ENCODE results near the gene MYOD1. TPM values are rescaled to one million over a fixed set of nuclear protein-coding genes. Genes with fewer than 3 reads are reported as not detected.
A peak's percentile ranks its signal among the peaks of the same experiment; 100 is the strongest.

Gene MYOD1
- not detected for total RNA-seq
- polyA plus RNA-seq (ENCODE audit: insufficient read length in 2 of 2), result under 1 TPM in 1 of 2 donors, not detected in 1; 0.12 TPM
- long read RNA-seq, donor 1, result 0 reads
- long read RNA-seq, donor 2, result 0 reads
- long read RNA-seq, donor 3, result 0 reads
- long read RNA-seq, donor 4, result 0 reads

- no peaks in the 10 kb centered on the region for H3K9me3 ChIP-seq (ENCODE audit: control insufficient read depth, insufficient read depth, low read length)
- no peak within 1 kb of the TSS for H3K27ac ChIP-seq (ENCODE audit: low read depth, low read length)
- H3K27me3 ChIP-seq (ENCODE audit: control insufficient read depth, insufficient read depth, low read length), result peaks cover 91% of the 10 kb centered on the region
- peaks cover 33% of the 10 kb centered on the region for H3K4me1 ChIP-seq (ENCODE audit: control insufficient read depth, insufficient read depth, low read length)
- peak in 1 of 6 donors; percentile 24 for DNase-seq (ENCODE audit: low read depth in 4 of 6, low spot score in 6 of 6)
- no peaks in the 10 kb centered on the region for H3K36me3 ChIP-seq (ENCODE audit: control insufficient read depth, insufficient read depth, low read length)
- WGBS (ENCODE audit: insufficient coverage), result 1% methylated on average over 58 of the region's 68 CpGs
- no peak within 1 kb of the TSS for H3K4me3 ChIP-seq (ENCODE audit: low read depth, low read length)
These were observed at the start of gene MYOD1 for GRCh38 chr11:17719028-17719937. Gene MYOD1, plus strand, starts transcription at chr11:17719571. Its CDS starts 212 bp downstream, at chr11:17719783.

DNA sequence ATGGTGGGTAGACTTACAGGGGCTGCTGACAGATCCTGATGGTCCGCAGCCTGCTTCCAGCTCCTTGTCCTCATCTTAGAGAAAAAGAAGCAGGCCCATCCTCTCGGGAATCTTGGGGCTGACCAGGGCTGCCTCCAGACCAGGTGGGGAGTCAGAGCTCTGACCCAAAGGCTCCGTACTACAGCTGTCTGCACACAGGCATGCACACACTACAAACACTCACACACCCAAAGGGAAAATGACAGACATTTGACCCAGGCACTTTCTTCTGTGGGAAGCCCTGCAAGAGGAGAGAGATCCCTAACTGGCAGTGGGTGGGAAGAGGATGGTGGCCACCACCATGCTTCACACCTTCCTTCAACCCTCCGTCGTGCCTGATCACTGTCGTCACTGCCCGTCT is 46.9 kb upstream of the MYOD1 start:
- H3K4me3 ChIP-seq (ENCODE audit: low read depth, low read length), result no peak overlapping the region

DNA sequence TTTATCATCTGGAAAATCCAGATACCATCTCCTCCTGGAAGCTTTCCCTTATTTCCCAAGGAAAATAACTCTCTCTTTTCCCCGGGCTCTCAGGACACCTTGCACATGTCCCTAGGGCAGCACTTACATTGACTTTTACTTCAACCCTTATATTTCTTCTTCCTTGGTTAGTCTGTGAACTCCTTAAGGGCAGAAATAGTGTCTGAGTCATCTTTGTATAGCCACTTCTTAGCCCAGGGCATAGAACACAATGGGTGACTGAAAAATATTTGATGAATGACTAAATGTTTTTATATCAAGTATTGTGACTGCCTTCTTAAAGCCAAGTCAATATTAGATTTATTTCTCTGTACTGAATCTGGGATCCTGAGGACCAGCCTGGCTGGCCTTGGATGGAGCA is 45.4 kb upstream of the MYOD1 start:
- H3K27ac ChIP-seq (ENCODE audit: low read depth, low read length), result no peak overlapping the region
- no peak overlapping the region for H3K4me3 ChIP-seq (ENCODE audit: low read depth, low read length)
- no peaks in the 10 kb centered on the region for H3K36me3 ChIP-seq (ENCODE audit: control insufficient read depth, insufficient read depth, low read length)
- H3K9me3 ChIP-seq (ENCODE audit: control insufficient read depth, insufficient read depth, low read length), result peaks cover 3% of the 10 kb centered on the region
- no peaks in the 10 kb centered on the region for H3K4me1 ChIP-seq (ENCODE audit: control insufficient read depth, insufficient read depth, low read length)
- 100% methylated on average over 1 of the region's 1 CpG for WGBS (ENCODE audit: insufficient coverage)
- no peak for DNase-seq (ENCODE audit: low read depth in 4 of 6, low spot score in 6 of 6)
- H3K27me3 ChIP-seq (ENCODE audit: control insufficient read depth, insufficient read depth, low read length), result peaks cover 4% of the 10 kb centered on the region

More for the DNA sequence above, 46.9 kb upstream of the MYOD1 start:
- DNase-seq (ENCODE audit: low read depth in 4 of 6, low spot score in 6 of 6), result no peak
- Histone ChIP-seq H3K4me1 (ENCODE audit: control insufficient read depth, insufficient read depth, low read length) (no peaks in the 10 kb centered on the region), H3K9me3 (ENCODE audit: control insufficient read depth, insufficient read depth, low read length) (peaks cover 3% of the 10 kb centered on the region), H3K27ac (ENCODE audit: low read depth, low read length) (no peak overlapping the region), H3K27me3 (ENCODE audit: control insufficient read depth, insufficient read depth, low read length) (peaks cover 4% of the 10 kb centered on the region), H3K36me3 (ENCODE audit: control insufficient read depth, insufficient read depth, low read length) (no peaks in the 10 kb centered on the region)
- 88% methylated on average over 7 of the region's 7 CpGs for WGBS (ENCODE audit: insufficient coverage)

GRCh38 chr11:17682848-17683247 is 36.5 kb upstream of the MYOD1 start:
- H3K27ac ChIP-seq (ENCODE audit: low read depth, low read length), result no peak overlapping the region
- no peaks in the 10 kb centered on the region for H3K9me3 ChIP-seq (ENCODE audit: control insufficient read depth, insufficient read depth, low read length)
- H3K4me1 ChIP-seq (ENCODE audit: control insufficient read depth, insufficient read depth, low read length), result no peaks in the 10 kb centered on the region
- H3K36me3 ChIP-seq (ENCODE audit: control insufficient read depth, insufficient read depth, low read length), result no peaks in the 10 kb centered on the region
- H3K4me3 ChIP-seq (ENCODE audit: low read depth, low read length), result no peak overlapping the region
- H3K27me3 ChIP-seq (ENCODE audit: control insufficient read depth, insufficient read depth, low read length), result no peaks in the 10 kb centered on the region
- DNase-seq (ENCODE audit: low read depth in 4 of 6, low spot score in 6 of 6), result no peak

- Histone ChIP-seq H3K27me3 (ENCODE audit: control insufficient read depth, insufficient read depth, low read length) (no peaks in the 10 kb centered on the region), H3K4me3 (ENCODE audit: low read depth, low read length) (no peak overlapping the region), H3K9me3 (ENCODE audit: control insufficient read depth, insufficient read depth, low read length) (no peaks in the 10 kb centered on the region), H3K27ac (ENCODE audit: low read depth, low read length) (no peak overlapping the region), H3K4me1 (ENCODE audit: control insufficient read depth, insufficient read depth, low read length) (no peaks in the 10 kb centered on the region), H3K36me3 (ENCODE audit: control insufficient read depth, insufficient read depth, low read length) (no peaks in the 10 kb centered on the region)
- DNase-seq (ENCODE audit: low read depth in 4 of 6, low spot score in 6 of 6), result no peak
- WGBS (ENCODE audit: insufficient coverage), result 76% methylated on average over 9 of the region's 12 CpGs
These were observed 35.8 kb upstream of the MYOD1 start for GRCh38 chr11:17683377-17684161.

DNA sequence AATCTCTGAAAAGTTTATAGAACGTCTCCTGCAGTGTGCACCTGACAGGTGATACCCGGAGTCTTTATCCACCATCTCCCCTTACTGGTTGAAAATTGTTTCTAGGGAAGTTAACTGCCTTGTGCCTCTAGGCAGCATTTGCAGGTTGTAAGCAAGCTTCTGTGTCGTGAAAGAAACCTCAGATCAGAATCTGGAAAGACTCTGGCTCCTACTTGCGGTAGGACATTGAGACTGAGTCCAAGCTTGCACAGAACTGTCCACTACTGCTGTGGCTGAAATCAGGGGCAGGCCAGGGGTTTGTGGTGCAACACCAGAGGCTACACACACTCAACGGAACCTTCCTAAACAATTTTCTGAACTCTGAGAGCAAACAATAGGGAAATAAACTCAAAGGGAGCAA is 34.8 kb upstream of the MYOD1 start:
- no peaks in the 10 kb centered on the region for H3K36me3 ChIP-seq (ENCODE audit: control insufficient read depth, insufficient read depth, low read length)
- H3K9me3 ChIP-seq (ENCODE audit: control insufficient read depth, insufficient read depth, low read length), result no peaks in the 10 kb centered on the region
- no peak for DNase-seq (ENCODE audit: low read depth in 4 of 6, low spot score in 6 of 6)
- 78% methylated on average over 2 of the region's 5 CpGs for WGBS (ENCODE audit: insufficient coverage)
- no peak overlapping the region for H3K4me3 ChIP-seq (ENCODE audit: low read depth, low read length)
- H3K27ac ChIP-seq (ENCODE audit: low read depth, low read length), result no peak overlapping the region
- H3K27me3 ChIP-seq (ENCODE audit: control insufficient read depth, insufficient read depth, low read length), result no peaks in the 10 kb centered on the region
- no peaks in the 10 kb centered on the region for H3K4me1 ChIP-seq (ENCODE audit: control insufficient read depth, insufficient read depth, low read length)

- peak in 3 of 6 donors; percentile 2 to 70 (median 8) for DNase-seq (ENCODE audit: low read depth in 4 of 6, low spot score in 6 of 6)
- Histone ChIP-seq H3K4me1 (ENCODE audit: control insufficient read depth, insufficient read depth, low read length) (no peaks in the 10 kb centered on the region), H3K36me3 (ENCODE audit: control insufficient read depth, insufficient read depth, low read length) (no peaks in the 10 kb centered on the region), H3K4me3 (ENCODE audit: low read depth, low read length) (no peak overlapping the region), H3K27ac (ENCODE audit: low read depth, low read length) (no peak overlapping the region), H3K9me3 (ENCODE audit: control insufficient read depth, insufficient read depth, low read length) (no peaks in the 10 kb centered on the region), H3K27me3 (ENCODE audit: control insufficient read depth, insufficient read depth, low read length) (no peaks in the 10 kb centered on the region)
- WGBS (ENCODE audit: insufficient coverage), result 34% methylated on average over 7 of the region's 8 CpGs
These were observed 33.0 kb upstream of the MYOD1 start for GRCh38 chr11:17686231-17686980.

GRCh38 chr11:17687946-17688670 is 31.3 kb upstream of the MYOD1 start:
- Histone ChIP-seq H3K27ac (ENCODE audit: low read depth, low read length) (no peak overlapping the region), H3K4me3 (ENCODE audit: low read depth, low read length) (no peak overlapping the region), H3K27me3 (ENCODE audit: control insufficient read depth, insufficient read depth, low read length) (no peaks in the 10 kb centered on the region), H3K9me3 (ENCODE audit: control insufficient read depth, insufficient read depth, low read length) (no peaks in the 10 kb centered on the region), H3K4me1 (ENCODE audit: control insufficient read depth, insufficient read depth, low read length) (no peaks in the 10 kb centered on the region), H3K36me3 (ENCODE audit: control insufficient read depth, insufficient read depth, low read length) (no peaks in the 10 kb centered on the region)
- no peak for DNase-seq (ENCODE audit: low read depth in 4 of 6, low spot score in 6 of 6)
- WGBS (ENCODE audit: insufficient coverage), result 93% methylated on average over 9 of the region's 18 CpGs

- H3K27ac ChIP-seq (ENCODE audit: low read depth, low read length), result no peak overlapping the region
- no peaks in the 10 kb centered on the region for H3K9me3 ChIP-seq (ENCODE audit: control insufficient read depth, insufficient read depth, low read length)
- H3K4me3 ChIP-seq (ENCODE audit: low read depth, low read length), result no peak overlapping the region
- WGBS (ENCODE audit: insufficient coverage), result no CpG with 5 or more reads among the region's 2 CpGs
- no peaks in the 10 kb centered on the region for H3K36me3 ChIP-seq (ENCODE audit: control insufficient read depth, insufficient read depth, low read length)
- H3K27me3 ChIP-seq (ENCODE audit: control insufficient read depth, insufficient read depth, low read length), result peaks cover 23% of the 10 kb centered on the region
- DNase-seq (ENCODE audit: low read depth in 4 of 6, low spot score in 6 of 6), result no peak
- H3K4me1 ChIP-seq (ENCODE audit: control insufficient read depth, insufficient read depth, low read length), result peaks cover 7% of the 10 kb centered on the region
These were observed 27.8 kb upstream of the MYOD1 start for GRCh38 chr11:17691550-17691949.
